Stimulated activated CD8-positive, alpha-beta memory T cell treated with anti-CD3 and anti-CD28 coated beads, Interleukin-12 subunit alpha, Interleukin-12 subunit beta, amount 100 ng/mL, for 1 hour (primary cell): ENCODE data around the gene CEP104.

ENCODE experiments used
- DNase-seq: peaks from one replicate; pipeline ENCODE4 v3.0.0-alpha.2; 2020; ENCODE audit warnings: low read depth

Gene CEP104

DNA sequence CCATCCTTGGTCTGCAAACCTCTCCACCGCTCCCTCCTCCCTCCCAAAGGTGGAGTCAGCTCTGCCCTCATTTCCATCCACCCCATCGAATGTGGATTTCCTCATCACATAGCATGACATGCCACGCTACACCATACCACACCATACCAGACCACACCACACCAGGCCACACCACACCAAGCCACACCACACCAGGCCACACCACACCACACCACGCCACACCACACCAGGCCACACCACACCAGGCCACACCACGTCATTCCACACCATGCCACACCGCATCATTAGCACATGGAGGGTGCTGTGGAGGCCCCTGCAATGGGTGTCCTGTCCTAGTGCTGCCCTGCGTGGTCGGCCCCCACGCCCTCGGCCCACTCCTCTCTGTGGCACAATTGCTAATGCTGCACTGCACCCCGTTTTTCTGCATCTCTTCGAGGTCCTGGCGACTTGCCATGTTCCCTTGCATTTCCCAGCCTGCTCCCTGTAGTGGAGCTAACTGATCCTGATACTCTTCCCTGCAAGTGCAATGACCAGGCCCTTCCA, 11.5 kb upstream of the CEP104 start:
- no peak for DNase-seq

DNA sequence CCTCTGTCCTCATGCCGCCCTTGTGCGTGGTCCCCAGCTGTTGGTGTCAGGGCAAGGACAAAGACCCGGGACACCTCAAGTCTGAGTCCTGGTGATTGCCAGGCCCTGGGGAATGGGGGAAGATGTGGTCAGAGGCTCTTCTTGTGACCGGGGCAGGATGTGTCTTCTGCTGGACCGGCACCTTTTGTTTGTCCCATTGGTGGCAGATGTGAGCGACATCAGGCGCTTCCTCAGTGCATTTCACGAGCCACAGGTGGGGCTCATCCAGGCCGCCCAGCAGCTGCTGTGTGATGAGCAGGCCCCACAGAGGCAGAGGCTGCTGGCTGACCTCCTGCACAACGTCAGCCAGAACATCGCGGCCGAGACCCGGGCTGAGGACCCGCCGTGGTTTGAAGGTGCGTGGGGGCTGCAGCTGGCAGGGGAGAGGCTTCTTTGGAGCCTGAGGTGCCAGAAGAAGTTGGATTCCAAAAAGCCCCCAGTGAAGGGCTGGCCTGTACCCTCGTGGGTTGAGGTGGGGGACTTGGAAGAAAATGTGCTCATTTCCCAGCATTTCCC, 8.7 kb upstream of the CEP104 start:
- no peak for DNase-seq

DNA sequence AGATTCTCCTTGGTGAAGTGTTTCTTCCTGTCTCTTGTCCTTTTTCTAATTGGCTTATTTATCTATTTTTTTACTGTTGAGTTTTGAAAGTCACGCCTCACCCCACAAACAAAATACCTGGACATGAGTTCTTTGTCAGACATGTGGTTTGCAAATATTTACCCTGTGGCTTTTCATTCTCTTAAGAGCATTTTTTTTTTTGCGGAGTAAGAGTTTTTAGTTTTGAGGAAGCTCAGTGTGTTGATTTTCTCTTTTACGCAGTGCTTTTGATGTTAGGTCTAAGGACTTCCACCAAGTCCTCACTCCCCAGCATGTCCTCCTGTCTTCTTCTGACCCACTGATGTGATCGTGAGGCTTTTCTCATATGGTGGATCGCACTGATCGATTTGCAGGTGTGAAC, 7.9 kb upstream of the CEP104 start:
- DNase-seq = no peak

DNA sequence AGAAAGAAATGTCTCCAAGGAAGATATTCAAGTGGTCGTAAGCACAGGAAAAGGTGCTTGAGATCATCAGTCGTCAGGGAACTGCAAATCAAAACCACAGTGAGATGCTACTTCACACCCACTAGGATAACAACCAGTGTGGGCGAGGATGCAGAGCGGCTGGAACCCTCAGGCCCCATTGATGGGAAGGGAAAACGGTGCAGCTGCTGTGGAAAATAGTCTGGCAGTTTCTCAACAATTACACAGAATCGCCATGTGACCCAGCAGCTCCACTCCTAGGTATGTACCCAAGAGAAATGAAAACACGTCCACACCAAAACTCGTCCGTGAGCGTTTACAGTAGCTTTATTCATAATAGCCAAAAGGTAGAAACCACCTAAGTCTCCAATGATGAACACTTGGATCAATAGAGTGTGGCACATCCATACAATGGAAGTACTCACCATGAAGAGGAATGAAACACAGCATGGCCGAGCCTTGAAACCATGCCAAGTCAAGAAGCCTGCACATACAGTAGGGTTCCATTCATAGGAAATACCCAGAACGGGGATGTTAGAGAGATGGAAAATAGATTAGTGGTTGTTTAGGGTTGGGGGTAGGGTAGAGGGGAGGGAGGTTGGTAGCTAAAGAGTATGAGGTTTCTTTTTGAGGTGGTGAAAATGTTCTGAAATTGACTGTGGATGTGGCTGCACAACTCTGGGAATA, 6.4 kb upstream of the CEP104 start:
- DNase-seq = no peak

DNA sequence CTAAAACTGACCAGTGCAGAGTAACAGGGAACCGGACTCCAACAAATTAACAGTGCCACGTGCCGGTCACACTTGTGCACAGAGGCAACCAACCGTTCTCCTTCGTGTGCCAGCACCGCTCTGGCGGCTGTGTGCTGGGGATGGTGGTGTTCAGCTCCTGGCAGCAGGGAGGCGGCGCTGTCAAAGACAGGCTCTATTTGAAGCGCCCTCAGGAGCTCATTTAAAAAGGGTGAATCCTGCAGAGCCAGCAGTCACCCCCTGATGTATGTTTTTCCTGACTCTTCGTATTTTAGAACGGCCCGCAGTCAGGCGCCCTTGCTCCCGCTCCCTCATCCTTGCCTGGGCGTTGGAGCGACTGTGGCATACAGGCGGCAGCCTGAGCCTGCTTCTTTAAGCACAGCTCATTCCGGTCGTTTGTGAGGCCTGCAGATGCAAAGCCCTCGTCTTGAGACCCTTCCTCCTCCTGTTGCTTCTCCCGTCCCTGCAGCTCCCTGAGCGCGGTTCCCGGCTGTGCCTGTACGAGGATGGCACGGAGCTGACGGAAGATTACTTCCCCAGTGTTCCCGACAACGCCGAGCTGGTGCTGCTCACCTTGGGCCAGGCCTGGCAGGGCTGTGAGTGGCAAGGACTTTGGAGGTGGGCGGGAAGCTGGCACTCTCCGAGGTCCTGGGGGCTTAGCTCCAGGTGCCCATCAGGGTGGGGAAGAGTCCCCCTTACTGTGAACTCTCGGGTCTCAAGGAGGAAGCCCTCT, 1.4 kb upstream of the CEP104 start:
- DNase-seq = no peak

DNA sequence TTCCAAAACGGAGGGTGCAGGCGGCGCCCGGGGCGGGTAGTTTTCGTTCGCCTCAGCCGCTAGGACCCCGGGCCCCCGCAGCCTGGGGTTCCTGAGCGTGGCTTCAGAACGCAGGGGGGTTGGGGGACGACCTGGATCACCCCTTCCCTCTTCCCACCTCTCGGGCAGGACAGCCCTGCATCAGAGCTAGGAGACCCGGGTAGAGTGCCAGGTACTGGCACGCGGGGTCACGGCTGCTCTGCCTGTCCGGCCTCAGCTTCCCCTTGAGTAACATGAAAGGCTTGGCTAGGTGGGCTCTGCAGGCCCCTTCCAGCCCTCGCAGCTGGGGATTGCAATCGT, 749 bp upstream of the CEP104 start:
- no peak for DNase-seq

DNA sequence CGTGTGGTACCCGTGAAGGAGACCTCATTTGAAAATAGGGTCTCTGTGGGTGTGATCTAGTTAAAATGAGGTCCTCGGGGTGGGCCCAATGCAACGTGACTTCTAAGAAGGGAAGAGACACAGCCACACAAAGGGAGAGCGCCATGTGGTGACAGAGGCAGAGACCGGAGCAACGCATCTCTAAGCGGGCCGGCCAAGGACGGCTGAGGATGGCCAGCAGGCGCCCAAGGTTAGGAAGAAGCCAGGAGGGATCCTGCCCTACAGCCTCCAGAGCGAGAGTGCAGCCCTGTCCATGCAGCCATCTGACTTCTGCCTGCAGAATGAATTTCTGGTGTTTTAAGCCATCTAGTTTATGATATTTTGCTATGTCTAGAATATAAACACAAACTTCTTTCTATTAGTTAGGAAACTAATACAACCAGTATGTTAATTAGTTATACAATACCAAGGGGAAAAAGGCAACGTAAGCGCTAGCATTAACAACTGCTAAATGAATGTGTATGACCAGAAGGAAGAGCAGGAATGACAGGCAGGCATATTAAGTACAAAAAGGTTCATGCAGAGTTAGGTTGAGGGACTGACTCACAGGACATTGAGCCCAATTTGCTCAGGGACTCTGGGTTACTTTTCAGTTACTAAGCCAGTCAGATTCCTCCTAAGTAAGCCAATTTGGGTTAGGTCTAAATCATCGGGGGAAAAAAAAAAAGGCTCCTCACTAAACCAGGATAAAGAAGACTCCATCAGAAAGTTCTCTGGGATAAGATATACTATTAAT, 4.1 kb downstream of the CEP104 start:
- no peak for DNase-seq

DNA sequence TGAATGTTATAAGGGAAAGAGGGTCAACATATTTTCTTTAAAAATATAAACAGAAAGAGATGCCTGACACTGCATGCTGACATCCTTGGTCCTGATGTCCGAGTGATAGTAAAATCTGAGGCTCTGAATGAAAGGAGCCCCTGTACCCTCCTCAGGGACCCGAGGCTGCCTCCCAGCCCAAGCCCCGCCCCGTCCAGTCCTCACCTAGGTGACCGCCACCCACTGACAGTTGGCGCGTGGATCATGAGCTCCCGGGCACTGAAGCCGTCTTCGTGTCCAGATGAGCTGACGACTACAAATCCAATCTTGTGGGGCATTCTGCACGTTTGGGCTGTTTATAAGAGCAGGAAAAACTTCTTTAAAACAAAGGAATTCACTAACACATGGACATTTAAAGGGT, 4.9 kb downstream of the CEP104 start:
- no peak for DNase-seq

DNA sequence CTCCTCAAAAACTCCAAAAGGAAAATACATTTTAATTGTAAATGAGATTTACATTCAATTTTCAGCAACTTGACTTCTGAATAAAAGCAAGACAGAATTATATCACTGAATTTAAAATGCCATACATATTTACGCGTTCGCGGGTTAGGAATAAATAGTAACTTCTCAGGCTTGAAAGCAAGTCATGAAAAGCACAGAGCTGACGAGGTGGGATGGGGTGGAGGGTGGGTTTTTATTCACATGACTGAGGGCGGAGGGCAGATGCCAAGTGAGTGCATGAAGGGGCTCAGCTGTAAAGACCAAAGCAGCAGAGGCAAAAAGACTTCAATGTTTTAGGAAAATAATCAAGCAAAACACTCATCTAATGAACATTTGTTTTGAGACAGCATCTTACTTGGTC, 5.7 kb downstream of the CEP104 start:
- DNase-seq = no peak

DNA sequence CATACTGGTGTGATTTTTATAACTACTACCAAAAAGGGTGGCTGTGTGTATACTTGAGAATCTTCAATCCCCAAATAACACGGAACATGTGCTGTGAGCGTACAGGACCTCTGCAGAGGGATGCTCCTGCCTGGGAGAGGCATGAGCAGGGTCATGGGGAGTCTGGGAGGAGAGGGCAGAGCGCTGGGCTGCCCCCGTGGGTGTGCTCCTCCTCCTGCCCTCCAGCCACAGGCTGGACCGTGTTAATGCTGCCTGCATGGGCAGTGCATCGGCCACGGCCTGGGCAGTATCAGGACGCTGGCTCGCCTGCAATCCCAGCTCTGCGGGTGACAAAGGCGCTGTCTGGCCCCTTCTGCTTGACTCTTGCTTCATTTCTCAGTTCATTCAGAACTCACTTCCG, 6.2 kb downstream of the CEP104 start:
- no peak for DNase-seq

DNA sequence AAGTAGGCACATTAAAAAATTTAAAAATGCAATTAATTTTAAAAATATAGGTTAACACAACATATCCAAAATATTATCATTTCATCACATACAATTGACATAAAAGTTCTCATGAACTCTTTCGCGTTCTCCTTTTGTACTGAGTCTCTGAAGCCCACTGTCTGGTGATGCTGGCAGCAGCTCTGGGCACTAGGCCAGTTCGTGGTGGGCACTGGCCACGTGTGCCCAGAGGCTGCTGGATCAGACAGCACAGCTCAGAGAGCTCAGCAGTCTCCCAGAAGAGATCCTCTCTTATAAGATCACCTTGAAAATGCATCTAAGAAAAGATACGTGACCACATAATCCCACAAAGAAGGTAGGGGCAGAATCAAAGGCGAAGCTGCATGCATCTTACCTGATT, 9.9 kb downstream of the CEP104 start:
- DNase-seq = no peak

DNA sequence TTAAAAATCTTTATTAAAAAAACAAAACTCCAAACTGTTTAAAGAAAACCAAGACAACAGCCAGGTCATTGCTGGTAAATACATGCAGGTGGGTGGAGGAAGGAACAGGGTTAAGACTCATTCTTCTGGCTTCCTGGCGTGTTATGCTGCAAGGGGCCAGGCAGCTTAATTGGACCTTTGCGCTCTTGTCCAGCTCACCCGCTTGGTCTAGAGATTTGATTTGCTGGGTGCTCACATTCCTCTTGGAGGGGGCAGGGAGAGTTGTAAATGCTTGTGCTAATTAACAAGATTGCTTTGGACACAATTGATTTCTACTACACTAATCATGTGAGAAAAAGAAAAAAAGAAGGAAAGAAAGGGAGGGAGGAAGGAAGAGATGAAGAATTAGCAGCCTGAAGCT, 10.5 kb downstream of the CEP104 start:
- no peak for DNase-seq

DNA sequence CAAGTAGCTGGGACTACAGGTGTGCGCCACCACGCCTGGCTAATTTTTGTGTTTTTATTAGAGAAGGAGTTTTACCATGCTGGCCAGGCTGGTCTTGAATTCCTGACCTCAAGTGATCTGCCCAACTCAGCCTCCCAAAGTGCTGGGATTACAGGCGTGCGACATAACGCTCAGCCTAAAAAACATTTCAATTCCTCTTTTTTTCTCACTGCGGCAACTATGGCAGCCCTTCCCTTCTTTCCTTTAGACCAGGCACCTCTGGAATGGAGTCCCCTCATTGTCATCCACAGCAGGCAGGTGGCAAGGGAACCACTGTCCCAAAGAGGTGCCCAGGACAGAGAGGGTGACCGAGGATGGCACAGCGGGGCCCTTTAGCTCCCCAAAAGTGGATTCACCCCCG, 14.1 kb downstream of the CEP104 start:
- DNase-seq = no peak

DNA sequence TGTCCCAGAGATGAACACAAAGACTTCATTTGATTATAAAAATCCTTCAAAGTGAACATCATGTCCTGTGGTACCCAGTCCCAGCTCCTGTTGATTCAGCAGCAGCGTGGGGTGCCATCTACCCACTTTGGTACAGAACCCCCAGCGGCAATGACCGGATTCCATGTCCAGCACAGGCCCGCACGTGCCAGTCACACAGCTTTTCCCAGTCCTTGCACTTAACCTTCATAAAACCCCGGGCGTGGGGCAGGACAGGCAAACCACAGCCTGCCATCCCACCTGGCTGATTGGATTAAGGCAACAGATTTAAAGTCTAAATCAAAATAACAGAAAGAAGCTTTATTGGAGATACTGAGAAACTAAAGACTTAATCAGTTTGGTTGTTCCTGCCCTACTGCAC, 15.5 kb downstream of the CEP104 start:
- DNase-seq = no peak

DNA sequence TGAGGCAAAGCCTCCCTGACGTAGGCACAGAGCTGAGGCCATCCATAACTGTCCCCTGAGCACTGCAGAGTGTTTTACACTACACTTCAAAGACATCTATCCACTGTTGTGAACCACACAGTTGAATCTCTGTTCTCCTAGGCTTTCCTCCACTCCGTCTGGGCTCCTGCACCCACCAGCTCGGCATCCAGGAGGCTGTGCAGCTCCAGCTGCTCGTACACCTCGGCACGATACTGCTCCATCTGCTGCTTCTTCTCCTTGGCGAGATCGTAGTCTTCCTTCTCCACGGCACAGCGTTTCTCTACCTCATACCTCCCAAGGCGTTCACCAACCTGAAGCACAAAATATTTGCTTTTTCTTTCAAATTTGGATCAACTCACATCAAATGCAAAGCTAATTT, 18.2 kb downstream of the CEP104 start:
- DNase-seq = no peak

DNA sequence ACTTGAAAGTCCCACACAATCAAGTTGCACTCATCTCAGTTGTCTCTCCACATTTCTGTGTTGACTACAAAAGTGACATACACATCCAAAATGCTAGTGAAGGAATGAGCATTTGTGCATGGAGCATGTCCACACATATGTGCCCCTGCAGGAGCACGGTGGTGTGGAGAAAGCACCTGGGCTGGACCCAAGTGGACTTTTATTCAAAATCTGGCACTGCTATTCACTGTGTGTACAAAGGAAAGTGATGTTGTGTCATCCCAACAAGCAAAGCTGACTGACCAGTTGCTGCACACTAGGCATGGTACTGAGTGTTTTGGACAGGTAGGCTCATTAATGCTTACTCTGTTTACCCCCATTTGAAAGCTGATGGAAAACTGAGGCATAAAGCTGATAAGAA, 19.3 kb downstream of the CEP104 start:
- no peak for DNase-seq

DNA sequence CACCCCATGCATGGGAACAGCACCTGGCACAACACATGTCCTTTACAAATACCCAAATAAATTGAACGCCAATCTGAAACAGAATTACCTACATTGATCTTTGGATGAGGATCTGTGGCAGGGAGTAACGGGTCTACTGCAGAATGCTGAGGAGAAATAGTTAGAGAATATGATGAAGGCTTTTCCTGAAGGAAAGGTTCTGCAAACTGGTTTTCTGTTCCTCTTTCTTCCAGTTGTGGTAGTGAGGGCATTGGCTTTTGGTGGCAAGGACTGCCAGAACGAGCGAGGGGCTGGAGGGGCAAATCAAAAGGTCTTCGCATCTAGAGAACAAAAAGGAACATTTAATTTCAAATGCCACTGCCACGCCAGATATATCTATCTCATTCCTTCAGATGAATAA, 19.8 kb downstream of the CEP104 start:
- no peak for DNase-seq

DNA sequence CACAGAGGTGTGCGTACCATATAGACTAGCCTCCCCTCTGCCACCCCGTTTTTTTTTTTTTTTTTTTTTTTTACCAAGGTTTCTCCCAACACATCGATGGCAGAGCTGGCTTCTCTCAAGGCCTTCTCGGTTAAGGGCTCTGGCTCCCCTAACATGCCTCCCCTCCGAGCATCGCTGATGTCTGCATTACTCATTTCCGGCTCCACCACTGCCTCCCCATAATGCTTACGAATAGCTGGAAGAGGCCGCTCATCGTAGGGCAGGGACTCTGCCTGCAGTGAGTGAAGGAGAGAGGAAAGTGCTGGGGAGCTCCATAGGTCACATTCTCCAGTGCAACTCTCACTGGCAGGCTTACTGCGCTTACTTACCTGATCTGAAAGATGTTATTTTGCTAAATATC, 20.6 kb downstream of the CEP104 start:
- no peak for DNase-seq

DNA sequence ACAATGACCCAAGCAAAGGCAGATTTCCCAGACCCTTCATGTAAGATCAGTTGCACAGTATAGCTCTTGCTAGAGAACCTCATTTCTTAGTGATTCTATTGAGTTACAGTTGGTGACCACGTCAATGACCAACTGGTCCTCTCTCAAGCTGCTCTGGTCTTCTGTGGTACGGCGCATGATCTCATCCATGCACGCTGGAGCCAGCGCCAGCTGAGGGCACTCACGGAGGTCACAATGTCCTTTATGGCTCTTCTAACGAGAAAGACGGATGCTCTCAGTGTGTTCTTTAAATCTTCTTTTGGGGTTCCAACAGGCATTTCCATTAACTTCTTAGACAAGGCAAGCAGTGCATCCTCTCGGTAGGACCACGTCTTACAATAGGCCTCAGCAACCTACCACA, 22.3 kb downstream of the CEP104 start:
- no peak for DNase-seq

DNA sequence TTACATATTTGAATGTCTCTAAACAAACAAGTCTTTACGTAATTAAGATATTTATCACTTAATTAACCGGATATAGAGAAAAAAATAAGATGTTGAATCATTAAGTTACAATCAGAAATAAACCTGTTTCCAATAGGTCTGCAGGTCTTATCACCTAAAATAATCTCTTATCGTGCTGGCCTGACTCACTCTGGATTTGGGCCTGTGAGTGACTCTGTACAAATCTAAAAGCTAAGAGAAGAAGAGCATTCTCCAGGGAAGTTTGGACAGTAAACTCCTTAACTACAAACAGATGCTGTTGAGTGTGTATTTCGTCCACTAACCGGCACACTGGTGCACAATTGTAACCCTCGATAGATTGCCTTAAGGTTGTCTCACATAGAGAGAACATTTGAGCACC, 25.3 kb downstream of the CEP104 start:
- no peak for DNase-seq

DNA sequence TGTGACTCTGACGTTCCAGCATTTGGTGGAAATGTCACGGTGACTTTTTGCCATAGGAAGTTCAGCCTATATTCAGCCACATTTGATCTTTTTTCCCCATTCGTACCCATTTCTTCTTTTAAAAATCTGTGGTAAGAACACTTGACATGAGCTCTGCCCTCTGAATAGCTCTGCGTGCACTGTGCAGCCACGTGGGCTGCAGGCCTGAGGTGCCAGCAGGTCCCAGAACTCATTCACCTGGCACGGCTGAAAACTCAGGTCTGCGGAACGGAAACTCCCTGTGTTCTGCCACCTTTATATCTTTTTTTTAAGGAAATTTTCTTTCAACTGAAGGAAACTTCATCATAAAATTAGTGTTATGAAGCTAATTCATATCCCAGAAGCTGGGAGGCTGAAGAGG, 28.6 kb downstream of the CEP104 start:
- DNase-seq = no peak

DNA sequence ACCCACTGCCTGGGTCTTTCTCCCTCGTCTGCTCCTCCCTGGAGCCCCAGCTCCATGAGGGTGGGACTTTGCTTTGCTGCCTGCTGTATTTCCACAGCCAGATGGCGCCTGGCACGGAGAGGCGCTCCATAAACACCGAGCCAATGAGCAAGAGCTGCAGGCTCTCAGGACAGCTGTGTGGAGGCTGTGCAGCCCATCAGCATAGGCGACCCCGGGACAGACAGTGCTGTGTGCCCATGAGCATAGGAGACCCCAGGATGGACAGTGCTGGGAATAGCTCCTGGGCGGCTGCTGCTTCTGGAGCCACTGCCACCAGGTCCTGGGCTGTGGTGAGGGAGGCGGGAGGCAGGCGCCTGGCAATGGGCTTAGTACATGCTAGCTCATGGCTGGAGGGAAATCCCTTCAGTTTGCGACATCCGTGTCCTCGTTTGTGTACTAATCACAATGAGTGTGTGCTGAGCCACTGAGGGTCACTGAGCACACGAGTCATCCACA, 29.2 kb downstream of the CEP104 start:
- DNase-seq = no peak

DNA sequence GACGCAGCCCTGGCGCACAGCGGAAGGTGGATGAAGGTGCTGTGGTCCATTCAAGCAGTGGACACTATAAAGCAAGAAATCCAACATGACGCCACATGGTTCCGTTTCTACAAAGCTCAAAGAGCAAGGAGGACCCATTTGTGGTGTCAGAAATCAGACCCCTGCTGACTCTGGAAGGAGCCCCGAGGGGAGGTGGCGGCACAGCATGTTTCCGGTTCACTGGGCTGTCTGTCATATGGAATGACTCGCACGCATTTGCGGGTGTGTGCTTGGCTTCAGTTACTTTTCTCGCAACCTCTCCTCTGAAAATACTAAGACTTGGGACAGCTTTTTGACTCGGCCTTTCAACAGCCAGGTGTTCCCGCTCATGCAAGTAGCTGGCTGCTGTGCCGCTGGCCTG, 31.7 kb downstream of the CEP104 start:
- DNase-seq = no peak
